Peyer's patch (tissue), 4 donors: ENCODE measurements around the gene ELAPOR1.

Source experiments
- POLR2A ChIP-seq, 2 donors: fragments of 450-650 bp; IDR thresholded peaks; one replicate each; pipeline ENCODE4 v1.5.1; 2017; ENCODE audit warnings: antibody characterized with exemption in 2 of 2, mild to moderate bottlenecking in 2 of 2, moderate library complexity in 2 of 2
- TF ChIP-seq, protein P1 (sequence below), 6 experiments: fragments of 450-650 bp in 4 of 6; fragments of 200-600 bp in 2 of 6; sonication (generic) in 1 of 6; IDR thresholded peaks; one replicate each; pipeline ENCODE4 v1.5.1; 2017 to 2019; ENCODE audit warnings: antibody characterized with exemption in 6 of 6, mild to moderate bottlenecking in 3 of 6, moderate library complexity in 1 of 6

DNA sequence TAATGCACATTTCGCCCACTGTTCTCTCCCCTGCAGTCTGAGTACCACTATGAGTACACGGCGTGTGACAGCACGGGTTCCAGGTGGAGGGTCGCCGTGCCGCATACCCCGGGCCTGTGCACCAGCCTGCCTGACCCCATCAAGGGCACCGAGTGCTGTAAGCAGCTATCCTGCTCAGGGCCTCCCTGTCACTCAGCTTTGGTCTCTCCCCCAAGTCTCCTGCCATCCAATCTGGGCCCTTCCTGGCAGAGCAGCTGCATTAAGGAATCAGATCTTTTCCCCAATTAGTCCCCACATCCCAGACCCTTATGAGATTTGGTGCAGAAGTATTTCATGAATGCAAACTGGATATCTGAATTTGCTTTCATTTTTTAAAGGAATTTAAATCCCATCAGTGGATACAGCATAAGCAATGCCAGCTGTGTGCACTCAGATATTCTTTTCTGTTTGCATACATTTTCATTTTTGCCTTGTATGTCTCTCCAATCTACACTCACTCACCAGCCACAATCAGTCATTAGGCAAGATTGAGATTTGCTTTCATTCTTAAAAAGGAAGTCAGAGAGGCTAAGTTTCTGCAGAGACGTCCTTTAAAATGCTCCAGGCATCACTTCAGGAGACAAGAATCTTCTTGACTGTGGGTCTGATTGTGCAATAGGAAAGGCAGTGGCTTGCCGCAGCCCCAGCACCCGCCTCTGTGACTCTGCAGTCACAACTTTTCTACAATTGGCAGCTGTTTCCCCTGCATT, 48.1 kb downstream of the ELAPOR1 start:
- TF ChIP-seq, protein P1, sequence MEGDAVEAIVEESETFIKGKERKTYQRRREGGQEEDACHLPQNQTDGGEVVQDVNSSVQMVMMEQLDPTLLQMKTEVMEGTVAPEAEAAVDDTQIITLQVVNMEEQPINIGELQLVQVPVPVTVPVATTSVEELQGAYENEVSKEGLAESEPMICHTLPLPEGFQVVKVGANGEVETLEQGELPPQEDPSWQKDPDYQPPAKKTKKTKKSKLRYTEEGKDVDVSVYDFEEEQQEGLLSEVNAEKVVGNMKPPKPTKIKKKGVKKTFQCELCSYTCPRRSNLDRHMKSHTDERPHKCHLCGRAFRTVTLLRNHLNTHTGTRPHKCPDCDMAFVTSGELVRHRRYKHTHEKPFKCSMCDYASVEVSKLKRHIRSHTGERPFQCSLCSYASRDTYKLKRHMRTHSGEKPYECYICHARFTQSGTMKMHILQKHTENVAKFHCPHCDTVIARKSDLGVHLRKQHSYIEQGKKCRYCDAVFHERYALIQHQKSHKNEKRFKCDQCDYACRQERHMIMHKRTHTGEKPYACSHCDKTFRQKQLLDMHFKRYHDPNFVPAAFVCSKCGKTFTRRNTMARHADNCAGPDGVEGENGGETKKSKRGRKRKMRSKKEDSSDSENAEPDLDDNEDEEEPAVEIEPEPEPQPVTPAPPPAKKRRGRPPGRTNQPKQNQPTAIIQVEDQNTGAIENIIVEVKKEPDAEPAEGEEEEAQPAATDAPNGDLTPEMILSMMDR (IDR thresholded peaks at IDR 0.05) = no peak
- TF ChIP-seq POLR2A (IDR thresholded peaks at IDR 0.05) = no peak
